CD1c-positive myeloid dendritic cell (primary cell): Measurements from ENCODE around the gene SLC25A13.
"Not testable (repeated sequence)": the region's sequence is repeated elsewhere in the genome, so short reads cannot be mapped to it uniquely, and the experiment has no call there.

ENCODE experiments used
- DNase-seq: peaks from one replicate; pipeline ENCODE4 v3.0.0-alpha.2; 2016; ENCODE audit errors: extremely low spot score

The SLC25A13 gene, protein sequence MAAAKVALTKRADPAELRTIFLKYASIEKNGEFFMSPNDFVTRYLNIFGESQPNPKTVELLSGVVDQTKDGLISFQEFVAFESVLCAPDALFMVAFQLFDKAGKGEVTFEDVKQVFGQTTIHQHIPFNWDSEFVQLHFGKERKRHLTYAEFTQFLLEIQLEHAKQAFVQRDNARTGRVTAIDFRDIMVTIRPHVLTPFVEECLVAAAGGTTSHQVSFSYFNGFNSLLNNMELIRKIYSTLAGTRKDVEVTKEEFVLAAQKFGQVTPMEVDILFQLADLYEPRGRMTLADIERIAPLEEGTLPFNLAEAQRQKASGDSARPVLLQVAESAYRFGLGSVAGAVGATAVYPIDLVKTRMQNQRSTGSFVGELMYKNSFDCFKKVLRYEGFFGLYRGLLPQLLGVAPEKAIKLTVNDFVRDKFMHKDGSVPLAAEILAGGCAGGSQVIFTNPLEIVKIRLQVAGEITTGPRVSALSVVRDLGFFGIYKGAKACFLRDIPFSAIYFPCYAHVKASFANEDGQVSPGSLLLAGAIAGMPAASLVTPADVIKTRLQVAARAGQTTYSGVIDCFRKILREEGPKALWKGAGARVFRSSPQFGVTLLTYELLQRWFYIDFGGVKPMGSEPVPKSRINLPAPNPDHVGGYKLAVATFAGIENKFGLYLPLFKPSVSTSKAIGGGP

DNA sequence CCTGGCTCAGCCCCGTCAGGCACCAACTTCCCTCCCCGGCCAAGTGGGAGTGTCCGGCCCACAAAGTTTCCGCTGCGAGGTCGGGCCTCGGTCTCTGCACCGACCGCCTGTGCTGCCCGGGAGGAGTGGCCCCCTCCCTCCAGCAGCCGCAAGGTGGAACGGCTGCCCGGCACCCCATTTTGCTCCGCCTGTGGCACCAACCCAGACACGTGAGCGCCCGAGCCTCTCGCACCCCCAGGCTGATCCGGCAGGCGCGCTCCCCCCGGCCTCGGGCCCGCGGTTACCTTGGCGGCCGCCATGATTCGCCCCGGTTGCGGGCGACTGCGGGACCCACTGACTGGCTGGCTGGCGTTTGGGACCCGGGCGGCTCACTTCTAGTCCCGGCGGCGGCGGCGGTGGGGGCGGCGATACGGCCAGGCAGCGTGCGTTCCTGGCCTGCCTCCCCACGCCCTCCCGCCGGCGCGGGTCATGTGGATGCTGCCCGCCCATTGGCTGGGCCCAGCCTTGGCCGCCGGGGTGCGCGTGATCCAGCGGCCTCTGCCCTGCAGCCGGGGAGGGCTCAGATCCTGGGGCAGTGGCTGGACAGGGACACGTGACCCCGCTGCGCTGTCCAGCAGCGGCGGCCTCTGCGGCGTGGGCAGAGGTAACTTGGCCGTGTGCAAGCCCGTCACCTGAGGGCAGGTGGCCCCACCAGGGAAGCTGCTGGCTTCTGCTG, at the start of gene SLC25A13:
Gene SLC25A13, minus strand, starts transcription at position 441 of the 715 bp plus-strand sequence. Its CDS starts 142 bp downstream, at position 299.
- DNase-seq, result peak; percentile 94

DNA sequence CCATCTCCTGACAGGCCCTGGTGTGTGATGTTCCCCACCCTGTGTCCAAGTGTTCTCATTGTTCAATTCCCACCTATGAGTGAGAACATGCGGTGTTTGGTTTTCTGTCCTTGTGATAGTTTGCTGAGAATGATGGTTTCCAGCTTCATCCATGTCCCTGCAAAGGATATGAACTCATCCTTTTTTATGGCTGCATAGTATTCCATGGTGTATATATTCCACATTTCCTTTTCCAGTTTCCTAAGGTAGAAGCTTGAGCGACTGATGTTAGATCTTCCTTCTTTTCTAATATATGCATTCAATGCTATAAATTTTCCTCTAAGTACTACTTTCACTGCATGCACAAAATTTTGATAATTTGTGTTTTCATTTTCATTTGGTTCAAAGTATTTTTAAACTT, 44.0 kb upstream of the SLC25A13 start:
- DNase-seq, result not testable (repeated sequence)

DNA sequence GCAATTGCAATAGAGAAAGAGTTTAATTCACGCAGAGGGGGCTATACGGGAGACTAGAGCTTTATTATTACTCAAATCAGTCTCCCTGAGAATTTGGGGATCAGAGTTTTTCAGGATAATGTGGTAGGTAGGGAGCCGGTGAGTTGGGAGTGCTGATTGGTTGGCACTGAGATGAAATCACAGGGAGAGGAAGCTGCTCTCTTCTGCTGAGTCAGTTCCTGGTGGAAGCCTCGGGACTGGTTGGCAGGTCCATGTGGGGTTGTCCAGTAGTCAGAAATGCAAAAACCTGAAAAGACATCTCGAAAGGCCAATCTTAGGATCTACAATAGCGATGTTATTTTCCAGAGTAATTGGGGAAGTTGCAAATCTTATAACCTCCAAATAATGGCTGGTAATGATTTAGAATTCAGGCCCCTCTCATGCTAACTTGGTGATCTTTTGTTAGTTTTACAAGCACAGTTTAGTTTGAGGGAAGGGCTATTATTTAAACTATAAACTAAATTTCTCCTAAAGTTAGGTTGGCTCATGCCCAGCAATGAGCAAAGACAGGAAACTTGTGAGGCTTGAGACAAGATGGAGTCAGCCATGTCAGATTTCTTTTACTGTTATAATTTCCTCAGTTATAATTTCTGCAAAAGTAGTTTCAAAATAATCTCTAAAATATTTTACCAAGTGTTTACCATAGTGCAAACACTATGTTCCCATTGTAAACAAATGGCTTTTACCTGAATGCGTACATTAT, 39.4 kb upstream of the SLC25A13 start:
- no peak for DNase-seq

DNA sequence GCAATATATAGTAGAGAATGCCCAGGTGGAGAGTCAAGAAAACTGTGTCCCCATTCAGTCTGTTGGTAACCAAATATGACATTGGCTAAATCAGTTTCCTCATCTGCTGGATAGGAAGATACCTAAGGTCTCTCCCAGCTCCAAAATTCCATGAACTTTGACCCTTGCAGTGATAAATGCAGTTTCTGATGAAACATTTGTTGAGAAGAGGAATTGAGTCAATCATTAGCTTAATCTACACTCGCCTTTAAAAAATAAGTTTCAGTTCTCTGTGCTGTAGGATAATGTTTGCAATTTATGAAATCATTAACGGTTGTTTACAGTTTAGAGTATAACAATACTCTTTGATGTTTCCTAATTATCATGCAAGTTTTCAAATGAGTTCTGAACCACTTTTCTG, 38.0 kb upstream of the SLC25A13 start:
- peak; percentile 13 for DNase-seq

DNA sequence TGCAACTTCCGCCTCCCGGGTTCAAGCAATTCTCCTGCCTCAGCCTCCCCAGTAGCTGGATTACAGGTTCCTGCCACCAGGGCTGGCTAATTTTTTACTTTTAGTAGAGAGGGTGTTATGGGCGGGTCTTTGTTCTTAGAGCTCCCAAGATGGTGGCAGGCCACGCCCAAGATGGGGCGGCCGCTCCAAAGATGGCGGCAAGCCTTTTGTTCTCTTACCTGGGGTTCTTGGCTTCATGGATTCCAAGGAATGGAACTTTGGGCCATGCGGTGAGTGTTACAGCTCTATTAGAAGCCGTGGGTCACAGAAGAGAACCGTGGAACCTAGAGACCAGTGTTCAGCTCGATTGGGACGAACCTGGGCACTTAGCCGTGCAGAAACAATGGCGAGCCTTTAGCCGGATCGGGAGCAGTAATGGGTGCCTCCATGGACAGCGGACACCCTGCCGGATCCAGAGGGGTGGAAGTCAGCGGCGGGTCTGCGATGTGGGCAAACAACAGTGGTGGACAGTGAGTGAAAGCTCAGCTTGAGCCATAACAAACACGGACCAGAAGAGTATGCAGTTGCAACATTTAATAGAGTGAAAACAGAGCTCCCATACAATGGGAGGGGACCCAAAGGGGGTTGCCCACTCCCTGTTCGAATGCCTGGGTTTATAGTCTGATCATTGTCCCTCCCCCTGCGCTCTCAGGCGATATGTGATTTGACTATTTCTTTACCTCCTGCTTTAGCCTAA, 36.5 kb upstream of the SLC25A13 start:
- DNase-seq, result not testable (repeated sequence)

DNA sequence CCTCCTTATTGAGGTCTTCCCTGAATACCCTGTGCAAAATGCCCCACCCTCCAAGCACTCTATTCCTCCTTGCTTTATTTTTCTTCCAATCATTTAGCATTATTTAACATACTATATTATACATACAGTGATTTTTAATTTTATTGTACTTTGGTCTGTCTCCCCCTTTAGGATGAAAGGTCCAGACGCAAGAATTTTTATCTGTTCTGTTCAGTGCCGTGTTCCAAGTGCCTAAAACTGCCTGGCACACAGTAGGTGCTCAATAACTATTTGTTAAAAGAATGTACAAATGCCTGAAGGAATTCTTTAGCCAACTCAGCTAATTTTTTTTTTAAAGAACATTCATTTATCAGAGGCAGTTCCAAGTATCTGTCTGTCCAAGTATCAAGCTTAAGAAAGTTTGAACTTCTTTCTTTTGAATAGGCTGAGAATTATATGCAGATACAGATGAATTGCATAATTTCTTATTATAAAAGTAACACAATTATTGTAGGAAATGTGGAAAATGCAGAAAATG, 34.1 kb upstream of the SLC25A13 start:
- DNase-seq, result no peak

DNA sequence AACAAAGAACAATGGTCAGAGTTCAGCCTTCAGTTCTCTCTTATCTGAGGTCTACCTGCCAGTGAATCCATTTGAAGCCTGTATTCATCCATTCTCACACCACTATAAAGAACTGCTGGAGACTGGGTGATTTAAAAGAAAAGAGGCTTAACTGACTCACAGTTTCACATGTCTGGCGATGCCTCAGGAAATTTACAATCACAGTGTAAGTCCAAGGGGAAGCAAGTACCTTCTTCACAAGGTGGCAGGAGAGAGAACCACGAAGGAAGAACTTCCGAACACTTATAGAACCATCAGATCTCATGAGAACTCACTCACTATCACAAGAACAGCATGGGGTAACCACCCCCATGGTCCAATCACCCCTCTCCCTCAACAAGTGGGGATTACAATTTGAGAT, 33.0 kb upstream of the SLC25A13 start:
- no peak for DNase-seq

DNA sequence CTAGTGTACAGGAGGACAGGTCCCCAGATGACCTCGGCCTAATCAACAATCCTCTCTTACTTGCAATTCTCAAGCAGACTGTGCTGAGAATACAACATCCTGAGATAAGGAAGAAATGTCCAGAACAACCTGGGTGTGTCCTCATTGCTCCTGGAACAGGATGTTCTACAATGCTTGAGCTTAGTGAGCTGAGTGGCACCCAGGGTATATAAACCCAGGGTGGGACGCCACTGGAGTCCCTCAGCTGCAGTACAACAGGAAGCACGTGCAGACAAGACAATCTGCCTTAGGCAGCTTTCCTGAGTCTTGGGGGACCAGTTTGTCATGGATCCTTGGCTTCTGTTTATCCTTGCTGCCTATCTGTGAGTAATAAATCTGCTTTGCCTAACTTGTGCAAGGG, 27.7 kb upstream of the SLC25A13 start:
- DNase-seq, result no peak

DNA sequence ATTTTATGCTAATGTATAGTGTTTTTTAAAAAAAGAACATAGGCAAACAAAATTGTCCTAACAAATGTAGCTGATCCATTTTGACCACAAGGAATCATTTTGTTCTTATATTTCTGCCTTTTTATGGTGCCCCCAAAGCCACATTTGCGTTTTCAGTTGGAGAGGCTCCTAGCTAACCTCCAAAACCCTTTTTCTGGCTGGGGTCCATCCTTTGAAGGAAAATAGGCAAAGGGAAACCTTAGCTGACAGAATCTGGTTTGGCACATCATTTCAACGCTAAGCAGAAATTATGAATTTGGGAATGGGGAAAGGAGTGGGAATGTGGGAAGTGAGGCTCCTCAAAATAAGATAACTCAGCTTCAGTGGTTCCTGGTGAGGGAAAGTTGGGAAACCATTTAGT, 25.6 kb upstream of the SLC25A13 start:
- no peak for DNase-seq

DNA sequence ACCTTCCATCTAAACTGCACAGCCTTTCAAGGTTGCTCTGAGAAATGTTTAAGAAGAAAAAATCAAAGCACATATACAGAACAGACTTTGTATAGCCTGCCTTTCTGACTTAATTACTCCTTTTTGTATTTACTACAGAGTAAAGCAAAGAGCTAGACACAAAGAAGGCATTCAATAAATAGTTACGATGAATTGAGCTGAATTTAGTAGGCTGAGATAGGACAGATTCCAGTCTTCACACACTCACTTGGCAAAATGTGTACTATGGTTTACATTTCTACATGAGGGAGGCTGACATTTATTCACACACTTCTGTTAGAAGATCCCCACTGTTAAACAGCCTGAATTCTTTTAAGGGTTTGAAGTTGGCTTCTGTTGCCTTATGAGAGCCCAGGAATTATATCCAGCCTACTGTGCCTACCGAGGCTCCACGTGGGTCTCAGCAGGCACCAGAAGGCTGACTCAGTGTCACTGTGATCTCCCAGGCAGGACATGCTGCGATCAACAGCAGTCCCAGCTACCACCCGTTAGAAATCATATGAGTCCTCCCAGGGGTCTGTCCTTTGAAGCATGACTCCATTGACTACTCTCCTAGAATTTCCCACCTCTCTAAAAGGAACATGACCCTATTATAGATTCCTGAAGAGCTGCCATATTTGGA, 24.5 kb upstream of the SLC25A13 start:
- no peak for DNase-seq

DNA sequence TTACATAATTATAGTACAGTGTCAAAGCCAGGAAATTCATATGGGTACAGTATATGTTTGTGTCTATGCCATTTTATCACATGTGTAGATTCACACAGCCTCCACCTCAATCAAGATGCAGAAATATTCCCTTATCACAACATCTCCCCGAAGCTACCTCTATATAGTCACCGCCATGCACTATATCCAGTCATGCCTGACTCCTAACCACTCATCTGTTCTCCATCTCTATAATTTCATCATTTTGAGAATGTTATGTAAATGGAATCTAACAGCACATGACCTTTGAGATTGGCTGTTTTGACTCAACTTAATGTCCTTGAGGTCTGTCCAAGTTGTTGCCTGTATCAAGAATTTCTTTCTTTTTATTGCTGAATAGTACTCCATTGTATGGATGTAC, 22.3 kb upstream of the SLC25A13 start:
- DNase-seq, result no peak

DNA sequence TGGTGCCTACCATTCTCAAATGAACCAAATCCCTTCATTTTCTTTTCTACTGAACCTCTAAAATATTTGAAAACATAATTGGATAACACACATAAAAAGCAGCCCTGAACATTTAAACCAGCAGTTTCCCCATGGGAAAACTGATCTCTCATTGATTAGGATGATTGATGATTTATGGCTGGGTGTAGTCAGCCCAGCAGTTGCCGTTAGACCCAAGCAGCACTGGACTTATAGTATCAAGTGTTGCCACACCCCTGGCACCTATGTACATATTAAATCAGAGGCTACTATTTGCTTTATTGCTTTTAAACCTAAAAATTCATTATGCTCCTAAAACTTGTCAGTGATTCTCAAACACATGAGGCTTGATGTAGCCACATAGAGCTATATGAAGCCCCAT, 20.2 kb upstream of the SLC25A13 start:
- DNase-seq, result no peak

DNA sequence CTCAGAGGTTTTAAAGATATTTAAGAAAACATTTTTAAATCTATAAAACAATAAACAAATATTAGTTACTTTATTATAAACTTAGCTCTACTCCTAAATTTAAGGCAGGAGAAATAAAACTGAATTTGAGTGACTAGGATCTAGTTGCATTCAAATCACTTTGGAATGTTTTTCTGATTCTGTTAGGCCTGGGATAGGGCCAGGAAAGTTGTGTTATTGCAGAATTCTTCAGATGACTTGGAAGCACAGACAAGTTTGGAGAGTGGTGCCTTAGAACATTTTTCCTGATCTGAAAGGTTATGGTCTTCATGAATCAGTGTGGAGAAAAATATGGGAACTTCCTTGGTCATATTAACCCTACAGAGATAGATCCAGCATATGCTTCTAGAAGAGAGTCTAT, 15.6 kb upstream of the SLC25A13 start:
- no peak for DNase-seq

DNA sequence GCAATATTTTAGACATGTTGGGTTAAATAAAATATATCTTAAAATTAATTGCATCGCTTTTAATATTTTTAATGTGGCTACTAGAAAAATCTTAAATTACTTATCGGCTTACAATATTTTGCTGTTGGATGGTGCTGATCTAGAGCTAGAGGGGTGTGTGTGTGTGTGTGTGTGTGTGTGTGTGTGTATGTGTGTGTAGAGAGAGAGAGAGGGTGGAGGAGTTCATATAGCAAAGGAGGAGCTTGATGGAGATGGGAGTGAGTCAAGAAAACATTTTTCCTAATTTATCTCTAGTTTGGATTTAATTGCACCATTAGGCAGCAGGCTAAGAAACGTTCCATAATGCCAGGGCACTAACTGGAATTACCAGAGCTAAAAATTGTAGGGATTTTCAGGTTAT, 10.4 kb upstream of the SLC25A13 start:
- DNase-seq, result no peak

DNA sequence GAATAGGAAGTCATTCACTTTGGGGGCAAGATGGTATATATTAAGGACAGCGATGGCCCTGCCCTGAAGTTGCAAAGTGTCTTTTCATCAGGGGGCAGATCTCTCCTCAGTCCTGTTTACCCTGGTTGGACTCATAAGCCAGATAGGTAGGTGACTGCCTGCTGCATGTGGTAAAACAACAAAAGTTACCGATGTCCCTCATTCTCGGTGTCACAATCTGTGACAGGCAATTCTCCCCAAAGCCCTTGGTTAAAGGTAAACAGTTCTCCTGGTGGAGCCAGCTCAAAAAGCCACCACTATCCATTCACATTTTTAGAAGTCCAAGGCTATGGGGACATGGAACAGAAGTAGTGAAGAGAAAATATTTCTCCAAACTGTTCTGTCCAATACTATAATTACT, 9.9 kb upstream of the SLC25A13 start:
- DNase-seq, result no peak

DNA sequence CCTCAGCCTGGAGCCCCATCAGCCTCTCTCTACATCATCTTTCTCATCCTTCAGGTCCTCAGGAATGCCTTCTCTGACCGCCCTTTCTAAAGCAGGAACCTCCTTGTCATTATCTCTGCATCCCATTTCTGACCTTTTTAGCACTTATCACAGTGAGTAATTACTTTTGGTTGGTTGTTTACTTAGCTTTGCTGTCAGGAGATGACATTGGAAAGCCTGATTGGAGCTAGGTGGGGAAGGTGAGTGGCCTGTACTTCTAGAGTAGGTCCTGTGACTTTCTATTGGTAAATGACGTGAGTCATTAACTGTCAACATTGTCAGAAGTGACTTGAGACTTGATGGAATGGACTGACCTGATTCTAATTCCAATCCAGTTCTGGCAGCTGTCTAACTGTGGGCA, 9.3 kb upstream of the SLC25A13 start:
- no peak for DNase-seq

DNA sequence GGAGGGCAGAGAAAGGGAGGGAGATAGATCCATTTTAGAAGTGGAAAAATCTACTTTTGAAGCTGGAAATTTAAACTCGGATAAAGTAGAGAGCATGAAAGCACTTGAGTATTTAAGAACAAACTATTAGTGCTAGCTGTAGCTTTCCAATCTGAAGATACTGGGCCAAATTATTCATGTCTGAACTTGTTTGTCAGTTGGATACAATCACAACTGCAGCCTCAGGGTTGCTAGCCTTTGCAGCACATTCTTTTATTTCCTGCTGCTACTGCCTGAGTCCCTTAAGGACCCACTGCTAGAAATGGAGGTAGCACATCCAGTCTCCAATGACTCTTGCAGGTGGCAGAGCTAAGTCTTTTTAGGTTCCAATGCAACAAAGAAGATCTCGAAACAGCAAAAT, 8.3 kb upstream of the SLC25A13 start:
- no peak for DNase-seq

DNA sequence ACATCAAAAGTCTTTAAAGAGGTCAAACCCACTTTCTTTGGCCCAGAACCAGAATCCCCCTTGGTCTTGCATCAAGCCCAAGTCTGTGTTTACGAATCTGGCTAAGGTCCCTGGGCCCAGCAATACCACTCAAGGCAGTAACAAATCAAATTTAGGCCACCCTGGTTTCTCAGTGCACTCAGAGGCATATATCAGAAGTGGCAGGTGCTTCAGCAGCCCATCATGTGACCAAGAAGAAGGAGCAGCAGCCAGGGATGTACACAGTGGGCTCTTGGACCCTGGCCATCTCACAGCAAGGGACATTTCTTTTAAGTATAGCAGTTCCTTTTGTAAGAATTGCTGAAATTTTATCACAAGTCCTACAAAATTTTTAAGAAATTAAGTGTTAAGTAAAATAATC, 7.3 kb upstream of the SLC25A13 start:
- no peak for DNase-seq

DNA sequence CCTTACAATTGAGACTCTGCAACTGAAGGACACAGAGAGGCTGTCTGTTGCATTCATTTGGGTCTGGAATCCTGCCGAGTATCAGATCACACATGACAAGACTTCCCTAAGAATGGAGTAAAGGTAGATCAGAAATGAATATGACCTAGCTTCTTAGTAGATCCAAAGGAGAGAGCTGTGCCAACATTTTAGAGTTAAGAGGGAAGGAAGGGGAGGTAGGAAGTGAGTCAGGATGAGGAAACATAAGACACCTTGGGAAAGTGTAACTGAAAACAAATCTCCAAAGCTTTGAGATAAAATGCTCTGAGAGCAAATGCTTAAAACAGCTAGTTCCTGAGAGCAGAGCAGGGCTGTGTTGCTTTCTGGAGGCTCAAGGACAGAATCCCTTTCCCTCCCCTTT, 6.1 kb upstream of the SLC25A13 start:
- no peak for DNase-seq

DNA sequence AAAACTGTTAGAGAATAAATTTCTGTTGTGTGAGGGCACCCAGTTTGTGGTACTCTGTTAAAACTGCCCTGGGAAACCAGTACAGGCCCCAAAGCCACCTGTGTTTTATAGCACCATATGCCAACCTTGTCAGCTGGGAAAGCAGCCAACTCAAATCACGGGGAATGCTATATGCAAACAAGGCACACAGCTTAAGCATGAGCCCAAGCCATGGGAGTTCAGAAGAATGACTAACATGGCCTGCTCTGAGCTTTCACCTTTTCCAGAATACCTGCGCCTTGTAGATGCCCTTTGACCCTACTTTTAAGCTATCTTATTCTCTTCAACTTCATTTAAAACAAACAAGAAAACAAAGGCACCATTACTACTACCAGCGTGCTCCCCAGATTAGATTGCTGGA, 5.5 kb upstream of the SLC25A13 start:
- no peak for DNase-seq

DNA sequence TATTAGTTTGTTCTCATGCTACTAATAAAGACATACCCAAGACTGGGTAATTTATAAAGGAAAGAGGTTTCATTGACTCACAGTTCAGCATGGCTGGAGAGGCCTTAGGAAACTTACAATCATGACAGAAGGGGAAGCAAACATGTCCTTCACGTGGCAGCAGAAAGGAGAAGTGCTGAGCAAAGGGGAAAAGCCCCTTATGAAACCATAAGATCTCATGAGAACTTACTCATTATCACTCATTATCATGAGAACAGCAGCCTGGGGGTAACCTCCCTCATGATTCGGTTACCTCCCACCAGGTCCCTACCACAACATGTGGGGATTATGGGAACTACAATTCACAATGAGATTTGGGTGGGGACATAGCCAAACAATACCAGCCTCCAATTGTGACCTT, 4.9 kb upstream of the SLC25A13 start:
- DNase-seq, result peak; percentile 56
